Ishikawa (cell line): ENCODE measurements around the gene TMC2.

Source experiments
- CEBPB ChIP-seq: IDR thresholded peaks from 2 replicates; pipeline ENCODE4 v1.6.1; 2012
- CREB1 ChIP-seq: IDR thresholded peaks from 2 replicates; pipeline ENCODE4 v1.6.1; 2012; ENCODE audit warnings: low read depth
- EGR1 ChIP-seq: IDR thresholded peaks from 2 replicates; pipeline ENCODE4 v1.6.1; 2012
- EP300 ChIP-seq: IDR thresholded peaks from 2 replicates; pipeline ENCODE4 v1.6.1; 2012; ENCODE audit warnings: borderline replicate concordance
- FOXM1 ChIP-seq: IDR thresholded peaks from 2 replicates; pipeline ENCODE4 v1.6.1; 2012; ENCODE audit warnings: low read depth, borderline replicate concordance
- NFIC ChIP-seq: IDR thresholded peaks from 2 replicates; pipeline ENCODE4 v1.6.1; 2012
- RAD21 ChIP-seq: IDR thresholded peaks from 2 replicates; pipeline ENCODE4 v1.6.1; 2012; ENCODE audit warnings: low read depth
- REST ChIP-seq: IDR thresholded peaks from 2 replicates; pipeline ENCODE4 v1.6.1; 2012; ENCODE audit warnings: low read depth, mild to moderate bottlenecking
- TAF1 ChIP-seq: IDR thresholded peaks from 2 replicates; pipeline ENCODE4 v1.6.1; 2012; ENCODE audit warnings: low read depth, mild to moderate bottlenecking
- TCF12 ChIP-seq: IDR thresholded peaks from 2 replicates; pipeline ENCODE4 v1.6.1; 2012; ENCODE audit warnings: low read depth
- TEAD4 ChIP-seq: IDR thresholded peaks from 2 replicates; pipeline ENCODE4 v1.6.1; 2012
- USF1 ChIP-seq: IDR thresholded peaks from 2 replicates; pipeline ENCODE4 v1.6.1; 2012
- YY1 ChIP-seq: IDR thresholded peaks from 2 replicates; pipeline ENCODE4 v1.6.1; 2012; ENCODE audit warnings: low read depth
- ZBTB7A ChIP-seq: IDR thresholded peaks from 2 replicates; pipeline ENCODE4 v1.6.1; 2012; ENCODE audit warnings: low read depth
- TF ChIP-seq, protein P1 (sequence below): IDR thresholded peaks from 2 replicates; pipeline ENCODE4 v1.6.1; 2012

TMC2 gene

GRCh38 chr20:2690718-2691117 lies 154.3 kb downstream of the TMC2 start:
- no peak for TF ChIP-seq TEAD4
- no peak for TF ChIP-seq EGR1
- TF ChIP-seq FOXM1: no peak
- TF ChIP-seq USF1: no peak
- TF ChIP-seq, protein P1, sequence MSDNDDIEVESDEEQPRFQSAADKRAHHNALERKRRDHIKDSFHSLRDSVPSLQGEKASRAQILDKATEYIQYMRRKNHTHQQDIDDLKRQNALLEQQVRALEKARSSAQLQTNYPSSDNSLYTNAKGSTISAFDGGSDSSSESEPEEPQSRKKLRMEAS: no peak
- TF ChIP-seq CEBPB: no peak
- TF ChIP-seq TAF1: no peak
- no peak for TF ChIP-seq CREB1
- no peak for TF ChIP-seq YY1
- TF ChIP-seq RAD21: no peak
- no peak for TF ChIP-seq EP300
- no peak for TF ChIP-seq REST

DNA sequence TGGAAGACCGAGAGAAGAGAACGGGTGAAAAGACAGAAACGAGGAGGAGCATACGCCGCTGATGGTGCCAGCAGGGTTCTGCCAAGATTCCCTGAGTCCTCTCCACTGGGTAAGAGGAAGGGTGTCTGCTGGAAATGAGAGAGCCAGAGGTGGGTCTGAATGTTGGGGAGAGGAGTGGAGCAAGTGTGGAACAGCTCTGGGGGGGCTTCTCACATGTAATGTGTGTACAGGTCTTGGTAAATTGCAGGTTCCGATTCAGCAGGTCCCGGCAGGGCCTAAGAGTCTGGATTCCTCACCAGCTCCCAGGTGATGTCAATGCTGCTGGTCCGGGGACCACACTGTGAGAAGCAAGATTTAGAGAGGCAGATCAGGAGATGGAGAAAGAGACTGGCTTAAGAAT lies 154.8 kb downstream of the TMC2 start:
- TF ChIP-seq NFIC: no peak
- TF ChIP-seq ZBTB7A: no peak
- no peak for TF ChIP-seq TCF12
- no peak for TF ChIP-seq RAD21
- no peak for TF ChIP-seq CREB1
- TF ChIP-seq CEBPB: no peak
- no peak for TF ChIP-seq REST
- TF ChIP-seq TAF1: no peak
- TF ChIP-seq FOXM1: no peak
